Measurements from ENCODE around the gene JPH2. TPM values are rescaled to one million over a fixed set of nuclear protein-coding genes. Genes with fewer than 3 reads are reported as not detected.

The JPH2 gene
- total RNA-seq, 1 donor from 2014 or later = 0.13 TPM

DNA sequence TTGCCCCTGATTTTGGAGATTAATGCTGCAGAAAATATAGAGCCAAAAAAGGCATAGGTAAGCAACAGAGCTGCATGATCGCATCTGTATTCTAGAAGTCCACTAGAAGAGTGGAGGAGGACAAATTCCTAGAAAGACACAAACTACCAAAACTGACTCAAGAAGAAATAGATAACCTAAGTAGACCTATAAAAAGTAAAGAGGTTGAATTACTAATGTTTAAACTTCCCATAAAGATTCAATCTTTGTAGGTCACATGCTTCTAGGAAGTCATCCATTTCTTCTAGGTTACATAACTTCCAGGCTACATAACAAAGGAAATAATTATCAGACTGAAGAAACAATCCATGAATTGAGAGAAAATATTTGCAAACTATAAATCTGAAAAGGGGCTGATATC is 84.4 kb downstream of the JPH2 start:
- no peak for DNase-seq (ENCODE audit: low read depth in 2 of 2)

DNA sequence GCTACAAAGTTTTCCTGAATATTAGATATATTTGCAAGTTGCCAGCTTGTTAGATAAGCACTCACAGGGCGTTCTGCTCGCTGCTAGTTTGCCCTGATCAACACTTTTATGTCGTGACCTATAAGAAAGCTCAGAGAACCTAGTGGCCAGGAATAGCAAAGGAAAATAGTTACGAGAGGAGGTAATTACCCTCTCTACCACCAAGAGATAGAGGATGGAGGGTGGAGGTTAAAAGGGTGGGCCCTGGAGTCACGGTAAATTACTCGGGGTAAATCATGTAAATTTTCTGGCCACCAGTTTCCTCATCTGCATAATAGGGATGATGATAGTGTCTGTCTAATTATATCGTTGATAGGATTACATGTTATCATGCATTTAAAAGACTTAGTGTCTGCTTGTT is 87.2 kb downstream of the JPH2 start:
- DNase-seq (ENCODE audit: low read depth in 2 of 2) = no peak

- no peak for DNase-seq (ENCODE audit: low read depth in 2 of 2)
Measured at GRCh38 chr20:44098657-44099056, 88.3 kb downstream of the JPH2 start.

DNA sequence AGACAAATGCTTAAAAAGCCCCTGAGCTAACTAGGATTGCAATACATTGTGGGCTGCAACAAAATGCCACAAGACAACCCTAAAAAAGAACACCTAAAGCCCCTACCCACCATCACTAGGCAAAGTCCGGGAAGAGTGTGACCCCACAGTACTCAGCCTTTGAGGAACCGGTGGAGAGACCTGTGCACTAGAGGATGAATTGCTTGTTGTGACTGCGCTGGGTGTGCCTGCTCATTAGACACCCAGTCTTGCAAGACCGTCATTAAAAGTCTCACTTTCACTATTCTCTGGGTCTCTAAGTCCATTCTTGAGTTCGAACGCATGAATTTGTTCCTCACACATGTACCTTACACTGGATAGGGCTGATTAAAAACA is 88.7 kb downstream of the JPH2 start:
- no peak for DNase-seq (ENCODE audit: low read depth in 2 of 2)

DNA sequence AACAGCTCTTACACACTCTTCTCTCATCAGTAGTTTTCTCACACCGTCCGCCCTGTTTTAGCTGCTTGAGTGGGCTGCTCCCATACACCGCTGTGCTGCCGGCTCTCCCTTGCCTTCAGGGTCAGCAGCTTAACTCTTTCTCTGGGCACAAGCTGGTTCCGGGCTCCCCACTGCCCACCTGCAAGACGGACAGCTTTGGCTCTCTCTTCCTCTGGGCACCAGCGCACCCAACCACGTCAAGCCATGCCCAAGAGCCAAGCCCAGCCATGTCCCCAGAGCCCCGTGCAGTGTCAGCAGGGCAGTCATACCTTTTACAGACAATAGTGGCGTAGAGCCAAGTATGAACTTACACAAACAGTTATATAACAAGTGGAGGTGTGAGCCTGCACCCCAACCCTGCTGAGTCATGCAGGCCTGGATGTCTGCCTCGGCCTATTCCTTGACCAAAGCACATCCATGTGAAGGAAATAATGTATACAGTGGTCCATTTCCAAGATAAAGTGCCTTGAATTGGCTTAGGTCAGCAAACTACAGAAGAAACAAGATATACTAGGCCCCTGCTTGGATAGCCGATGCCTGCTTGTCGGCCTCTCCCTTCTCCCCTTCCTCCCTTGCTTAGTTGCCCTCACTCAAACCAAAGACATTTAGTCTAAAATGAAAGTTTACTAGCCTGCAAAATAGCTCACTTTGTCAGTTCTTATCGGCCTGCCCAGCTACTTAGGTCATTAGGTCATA is 89.3 kb downstream of the JPH2 start:
- peak; percentile 43 to 57 for DNase-seq (ENCODE audit: low read depth in 2 of 2)

- no peak for DNase-seq (ENCODE audit: low read depth in 2 of 2)
Measured at GRCh38 chr20:44095831-44096230, 91.2 kb downstream of the JPH2 start.

GRCh38 chr20:44093249-44093582 is 93.8 kb downstream of the JPH2 start:
- DNase-seq (ENCODE audit: low read depth in 2 of 2) = no peak

GRCh38 chr20:44092551-44093248 is 94.3 kb downstream of the JPH2 start:
- peak in 1 of 2 donors; percentile 61 for DNase-seq (ENCODE audit: low read depth in 2 of 2)

- no peak for DNase-seq (ENCODE audit: low read depth in 2 of 2)
Measured at GRCh38 chr20:44091026-44091425, 96.0 kb downstream of the JPH2 start.

DNA sequence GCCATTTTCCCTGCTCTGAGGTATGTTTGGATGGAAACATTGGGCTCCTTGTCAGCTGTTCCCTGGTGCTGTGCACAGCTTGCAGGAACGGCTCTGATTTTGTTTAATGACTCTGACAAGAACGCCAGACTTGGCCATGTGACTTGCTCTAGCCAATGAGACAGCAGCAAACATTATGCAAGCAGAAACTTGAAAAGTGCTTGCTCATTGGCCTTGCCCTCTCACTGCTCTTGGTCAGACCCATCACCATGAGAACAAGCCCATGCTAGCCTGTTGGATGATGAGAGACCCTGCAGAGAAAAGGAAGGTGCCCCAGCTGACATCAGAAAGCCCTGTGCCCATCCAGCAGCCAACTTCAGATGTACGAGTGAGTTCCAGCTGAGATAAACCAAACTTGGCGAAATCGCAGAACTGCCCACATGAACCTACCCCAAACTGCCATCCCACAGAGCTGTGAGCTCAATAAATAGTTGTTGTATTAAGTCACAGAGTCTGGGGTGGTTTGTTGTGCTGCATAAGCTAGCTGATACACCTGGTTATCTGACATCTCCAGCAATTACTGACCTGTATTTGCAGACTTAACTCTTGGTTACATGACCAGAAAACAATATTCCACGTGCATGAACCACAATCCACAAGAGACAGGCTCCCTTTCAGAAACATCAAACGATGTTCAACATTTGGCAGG is 96.9 kb downstream of the JPH2 start:
- peak in 1 of 2 donors; percentile 16 for DNase-seq (ENCODE audit: low read depth in 2 of 2)

- DNase-seq (ENCODE audit: low read depth in 2 of 2) = no peak
Measured at GRCh38 chr20:44087857-44088120, 99.2 kb downstream of the JPH2 start.

DNA sequence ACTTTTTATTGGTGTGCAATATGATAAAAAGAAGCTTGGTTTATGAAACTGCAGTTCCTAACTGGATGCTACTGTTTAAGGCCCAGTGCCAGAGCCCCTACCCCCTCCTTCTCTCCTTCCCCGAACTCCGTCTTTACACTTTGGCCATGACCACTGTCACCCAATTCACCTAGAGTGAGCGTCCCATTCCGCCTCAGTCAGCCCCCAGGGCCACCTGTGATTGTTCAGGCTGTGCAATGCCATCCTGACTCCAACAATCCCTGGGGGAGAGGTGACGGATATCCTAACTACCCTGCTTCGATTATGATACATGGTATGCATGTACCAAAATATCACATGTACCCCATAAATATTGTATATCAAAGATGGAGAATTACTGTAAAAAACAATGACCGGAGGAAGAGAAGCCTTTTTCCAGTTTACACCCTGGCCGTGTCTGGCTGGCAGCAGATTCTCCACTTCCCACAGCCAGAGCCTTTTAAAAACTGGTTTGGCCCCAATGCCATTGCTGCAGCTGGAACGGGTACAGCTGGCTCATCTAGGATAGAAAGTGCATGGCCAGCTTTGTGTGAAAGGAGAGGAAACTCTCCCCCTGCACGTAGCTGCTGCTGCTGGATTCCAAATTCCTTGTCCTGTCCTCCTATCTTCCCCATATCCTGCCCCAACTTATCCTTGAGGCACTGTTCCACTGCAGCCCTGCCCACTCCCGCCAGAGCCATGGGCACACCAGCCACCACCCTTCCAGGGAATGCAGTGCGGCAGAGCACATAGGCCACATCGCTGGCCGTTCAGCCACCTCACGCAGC is 99.7 kb downstream of the JPH2 start:
- no peak for DNase-seq (ENCODE audit: low read depth in 2 of 2)

DNA sequence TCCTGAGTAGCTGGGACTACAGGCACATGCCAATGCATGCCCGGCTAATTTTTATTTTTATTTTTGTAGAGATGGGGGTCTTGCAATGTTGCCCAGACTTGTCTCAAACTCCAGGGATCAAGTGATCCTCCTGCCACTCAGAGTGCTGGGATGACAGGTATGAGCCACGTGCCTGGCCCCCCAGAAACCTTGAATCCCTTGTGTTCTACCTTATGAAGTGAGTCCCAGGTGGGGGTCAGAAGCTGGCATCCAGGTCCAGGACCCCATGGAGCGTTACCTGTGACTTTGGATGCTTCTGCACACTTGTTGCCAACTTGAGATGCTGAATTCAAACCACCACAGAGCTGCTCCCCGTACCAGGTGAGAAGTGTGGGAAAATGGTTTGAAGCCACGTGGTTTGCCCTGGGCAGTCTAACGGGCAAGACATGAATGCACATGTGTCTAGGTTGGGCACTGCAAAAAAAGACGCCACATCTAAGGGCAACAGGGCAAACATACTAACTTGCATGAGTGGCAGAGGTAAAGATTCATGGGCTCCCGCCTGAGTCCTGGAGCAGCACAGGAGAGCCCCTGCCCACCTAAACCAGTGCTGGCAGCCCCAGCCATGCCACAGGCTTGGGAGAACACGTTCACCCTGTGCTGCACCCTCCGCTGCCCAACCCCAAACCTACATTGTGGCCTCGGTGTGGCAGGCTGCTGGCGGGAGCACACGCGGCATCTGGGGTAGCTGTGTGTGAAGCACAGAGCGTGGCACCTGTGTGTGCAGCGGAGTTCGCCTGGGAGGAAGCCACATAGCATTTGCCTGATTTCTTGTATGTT is 101.2 kb downstream of the JPH2 start:
- DNase-seq (ENCODE audit: low read depth in 2 of 2) = no peak

- no peak for DNase-seq (ENCODE audit: low read depth in 2 of 2)
Measured at GRCh38 chr20:44084891-44085290, 102.1 kb downstream of the JPH2 start.

- no peak for DNase-seq (ENCODE audit: low read depth in 2 of 2)
Measured at GRCh38 chr20:44084439-44084838, 102.5 kb downstream of the JPH2 start.

DNA sequence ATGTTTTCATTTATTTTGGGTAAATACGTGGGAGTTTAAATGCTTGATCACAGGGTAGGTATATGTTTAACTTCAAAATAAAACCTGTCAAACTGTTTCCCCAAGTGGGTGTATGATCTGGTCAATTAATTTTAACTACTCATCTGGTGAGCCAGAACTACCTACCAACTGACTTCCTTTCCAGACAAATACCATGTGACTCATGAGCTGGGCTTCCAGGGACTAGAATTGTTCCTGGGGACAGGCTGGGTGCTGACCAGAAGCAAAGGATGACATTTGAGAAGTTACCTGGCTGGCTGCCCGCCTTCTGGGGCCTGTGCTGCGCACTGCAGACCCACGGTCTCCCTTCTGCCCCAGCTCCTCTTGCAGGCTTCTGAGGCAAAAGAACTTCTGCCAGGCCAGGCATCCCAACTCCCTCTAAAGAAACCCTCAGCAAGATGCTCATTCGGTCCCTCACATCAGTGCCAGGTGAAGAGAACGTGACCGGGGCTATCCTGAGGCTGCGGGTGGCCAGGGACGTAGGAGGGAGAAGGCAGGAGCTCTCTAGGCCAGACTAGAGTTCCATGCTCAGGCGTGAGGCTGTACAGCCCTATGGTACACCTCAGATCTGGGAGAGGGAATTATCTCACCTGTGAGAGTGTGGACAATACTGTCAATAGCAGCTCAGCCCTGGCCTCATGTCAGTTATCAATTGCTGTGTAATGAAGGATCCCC is 103.6 kb downstream of the JPH2 start:
- peak in 1 of 2 donors; percentile 25 for DNase-seq (ENCODE audit: low read depth in 2 of 2)

- DNase-seq (ENCODE audit: low read depth in 2 of 2) = peak in 1 of 2 donors; percentile 45
Measured at GRCh38 chr20:44081888-44082287, 105.1 kb downstream of the JPH2 start.

- no peak for DNase-seq (ENCODE audit: low read depth in 2 of 2)
Measured at GRCh38 chr20:44081476-44081875, 105.5 kb downstream of the JPH2 start.

DNA sequence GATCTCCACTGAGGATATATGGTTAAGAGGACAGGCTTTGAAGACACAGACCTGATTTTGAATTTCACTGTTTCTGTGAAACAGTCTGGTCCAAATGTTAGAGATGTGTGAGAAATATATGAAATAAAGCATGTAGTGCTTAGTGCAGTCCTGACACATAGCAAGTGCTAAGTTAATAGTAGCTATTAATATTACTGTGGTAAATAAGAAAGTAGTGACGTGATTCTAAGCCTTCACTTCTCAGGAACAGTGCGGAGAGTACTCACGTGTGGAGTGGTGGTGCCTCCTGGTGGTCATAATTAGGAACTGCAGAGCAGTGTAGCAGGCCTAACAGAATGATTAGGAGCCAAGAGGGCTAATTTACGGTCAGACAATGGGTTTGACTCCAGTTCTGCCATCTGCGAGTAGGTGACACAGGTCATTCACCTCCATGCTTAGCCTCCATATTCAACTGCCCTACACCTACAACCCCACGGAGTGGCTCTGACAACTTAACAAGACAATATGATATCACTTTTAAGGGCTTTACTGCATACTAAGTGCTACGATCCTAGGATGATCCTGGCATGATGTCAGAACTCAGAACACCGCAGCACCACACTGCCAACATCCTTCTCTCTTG is 106.2 kb downstream of the JPH2 start:
- DNase-seq (ENCODE audit: low read depth in 2 of 2) = peak; percentile 62 to 76

DNA sequence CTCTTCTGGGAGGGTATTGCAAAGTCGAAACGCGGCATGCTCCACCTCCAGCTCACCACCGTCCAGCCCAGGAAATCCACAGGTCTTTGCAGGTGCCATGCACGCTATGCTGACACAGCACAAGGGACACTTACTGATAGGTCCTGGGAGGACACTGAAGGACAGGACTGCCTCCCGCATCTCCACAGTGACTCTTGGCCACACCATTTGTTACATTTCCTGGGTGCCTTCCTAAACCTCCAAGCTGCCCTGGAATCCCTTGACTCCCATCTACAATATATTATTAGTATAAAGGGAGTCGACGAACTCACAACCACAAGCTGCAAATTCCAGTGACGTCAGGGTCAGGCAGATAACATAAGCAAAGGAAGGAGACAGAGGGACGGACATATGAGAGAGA is 106.9 kb downstream of the JPH2 start:
- DNase-seq (ENCODE audit: low read depth in 2 of 2) = no peak

All from dermis microvascular lymphatic vessel endothelial cell (primary cell).